Germinal center (tissue), 1 donor: ENCODE measurements around the gene LIMS2.

Experiments
- DNase-seq: peaks from one replicate; pipeline ENCODE4 v3.0.0; 2012; ENCODE audit warnings: mixed read lengths, low spot score

LIMS2 gene, protein sequence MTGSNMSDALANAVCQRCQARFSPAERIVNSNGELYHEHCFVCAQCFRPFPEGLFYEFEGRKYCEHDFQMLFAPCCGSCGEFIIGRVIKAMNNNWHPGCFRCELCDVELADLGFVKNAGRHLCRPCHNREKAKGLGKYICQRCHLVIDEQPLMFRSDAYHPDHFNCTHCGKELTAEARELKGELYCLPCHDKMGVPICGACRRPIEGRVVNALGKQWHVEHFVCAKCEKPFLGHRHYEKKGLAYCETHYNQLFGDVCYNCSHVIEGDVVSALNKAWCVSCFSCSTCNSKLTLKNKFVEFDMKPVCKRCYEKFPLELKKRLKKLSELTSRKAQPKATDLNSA

DNA sequence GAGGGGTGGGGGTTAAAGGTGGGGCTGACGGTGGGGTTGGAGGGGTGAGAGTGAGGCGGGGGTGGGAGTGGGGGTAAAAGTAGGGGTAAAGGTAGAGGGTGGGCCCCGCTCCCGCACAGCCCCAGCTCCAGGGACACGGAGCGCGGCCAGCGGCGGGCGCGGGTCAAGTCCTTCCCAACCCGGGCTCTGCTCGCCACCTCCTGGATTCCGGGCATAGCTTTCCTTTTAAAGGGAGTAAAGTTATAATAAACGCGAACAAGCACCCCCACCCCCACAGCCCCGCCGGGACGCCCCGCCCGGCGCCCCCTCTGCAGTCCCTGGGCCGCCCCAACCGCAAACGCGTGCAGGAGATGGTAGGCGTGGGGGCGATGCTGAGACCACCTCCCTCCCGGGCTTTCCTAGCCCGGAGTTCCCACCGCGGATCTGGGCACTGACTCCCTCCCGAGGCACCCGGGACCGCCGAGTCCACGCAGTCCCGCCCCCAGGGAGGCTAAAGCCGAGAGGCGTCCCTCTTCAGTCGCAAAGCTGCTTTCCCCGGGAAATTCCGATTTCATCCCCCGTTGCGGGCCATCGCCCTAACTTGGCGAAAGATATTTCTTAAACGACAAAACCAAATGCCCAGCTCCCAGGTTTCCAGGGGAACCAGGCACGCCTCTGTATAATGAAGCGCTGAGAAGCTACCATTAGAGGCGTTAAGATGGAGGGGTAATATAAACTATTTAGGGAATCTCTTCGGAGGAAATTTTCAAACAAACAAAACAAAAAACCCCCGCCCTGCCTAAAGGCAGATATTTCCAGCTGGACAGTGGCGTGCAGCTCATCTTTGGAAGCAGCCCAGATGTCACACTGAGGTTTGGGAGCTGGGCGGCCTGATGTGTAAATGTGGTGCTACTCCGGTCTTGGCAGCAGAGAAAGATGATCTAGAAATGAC is at the start of gene LIMS2:
Gene LIMS2, minus strand, starts transcription at position 200 of the 931 bp plus-strand sequence. CDS start 506 bp downstream, outside the sequence.
- DNase-seq, result no peak

DNA sequence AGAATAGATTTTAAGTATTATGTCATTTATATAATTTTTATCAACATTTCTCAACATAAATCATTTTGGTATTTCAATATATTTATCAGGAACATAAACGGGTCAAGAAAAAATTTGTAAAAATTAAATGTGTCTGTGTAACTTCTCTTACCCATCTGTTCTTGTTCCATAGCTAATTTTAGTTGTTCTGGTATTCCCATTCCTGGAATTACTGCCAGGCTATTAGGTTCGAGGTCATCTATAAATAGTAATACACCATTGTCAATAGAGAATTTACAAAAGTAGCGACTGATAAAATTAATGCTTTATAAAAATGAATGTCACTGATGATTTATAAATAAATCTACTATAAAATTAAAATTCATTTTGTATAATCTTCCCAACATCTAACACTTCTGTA is 47.5 kb upstream of the LIMS2 start:
- no peak for DNase-seq

DNA sequence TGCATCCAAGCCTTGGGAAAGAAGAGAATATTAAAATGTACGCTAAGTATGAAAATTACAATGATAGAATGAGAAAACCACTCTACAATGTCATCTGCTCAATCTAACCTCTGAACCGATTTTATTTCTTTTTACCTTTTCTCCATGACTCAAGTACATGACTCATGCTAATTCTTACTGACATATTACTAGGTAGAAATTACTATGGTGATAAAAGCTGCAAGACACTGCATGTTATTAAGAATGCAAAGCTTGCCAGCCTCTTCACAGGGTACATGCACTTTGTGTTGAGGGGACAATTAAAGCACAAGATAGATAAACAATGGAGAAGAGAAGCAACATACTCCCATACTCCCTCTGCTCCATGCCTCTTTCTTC is 46.6 kb upstream of the LIMS2 start:
- no peak for DNase-seq

DNA sequence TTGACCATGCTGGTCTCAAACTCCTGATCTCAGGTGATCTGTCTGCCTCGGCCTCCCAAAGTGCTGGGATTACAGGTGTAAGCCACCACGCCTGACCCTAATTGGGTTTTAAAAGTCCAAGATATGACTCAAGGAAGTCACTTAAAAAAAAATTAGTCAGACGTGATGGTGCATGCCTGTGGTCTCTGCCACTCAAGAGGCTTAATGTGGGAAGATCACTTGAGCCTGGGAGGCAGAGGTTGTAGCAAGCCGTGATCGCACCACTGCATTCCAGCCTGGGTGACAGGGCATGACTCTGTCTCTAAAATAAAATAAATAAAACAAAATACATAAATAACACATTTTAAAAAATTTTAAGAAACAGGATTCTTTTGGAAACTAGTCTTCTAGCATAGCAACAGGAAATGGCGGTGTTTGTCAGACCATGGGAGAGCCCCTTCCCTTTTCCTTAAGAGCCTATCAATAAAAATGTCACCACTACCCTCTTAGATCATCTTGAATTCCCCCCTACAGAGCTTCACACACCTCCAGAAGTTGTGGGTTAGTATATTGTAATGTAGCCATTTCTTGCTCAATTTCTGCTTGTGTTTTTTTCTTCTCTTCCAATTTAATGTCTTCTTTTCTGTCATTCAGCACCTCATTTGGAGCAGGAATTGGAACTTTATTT is 46.1 kb upstream of the LIMS2 start:
- no peak for DNase-seq

DNA sequence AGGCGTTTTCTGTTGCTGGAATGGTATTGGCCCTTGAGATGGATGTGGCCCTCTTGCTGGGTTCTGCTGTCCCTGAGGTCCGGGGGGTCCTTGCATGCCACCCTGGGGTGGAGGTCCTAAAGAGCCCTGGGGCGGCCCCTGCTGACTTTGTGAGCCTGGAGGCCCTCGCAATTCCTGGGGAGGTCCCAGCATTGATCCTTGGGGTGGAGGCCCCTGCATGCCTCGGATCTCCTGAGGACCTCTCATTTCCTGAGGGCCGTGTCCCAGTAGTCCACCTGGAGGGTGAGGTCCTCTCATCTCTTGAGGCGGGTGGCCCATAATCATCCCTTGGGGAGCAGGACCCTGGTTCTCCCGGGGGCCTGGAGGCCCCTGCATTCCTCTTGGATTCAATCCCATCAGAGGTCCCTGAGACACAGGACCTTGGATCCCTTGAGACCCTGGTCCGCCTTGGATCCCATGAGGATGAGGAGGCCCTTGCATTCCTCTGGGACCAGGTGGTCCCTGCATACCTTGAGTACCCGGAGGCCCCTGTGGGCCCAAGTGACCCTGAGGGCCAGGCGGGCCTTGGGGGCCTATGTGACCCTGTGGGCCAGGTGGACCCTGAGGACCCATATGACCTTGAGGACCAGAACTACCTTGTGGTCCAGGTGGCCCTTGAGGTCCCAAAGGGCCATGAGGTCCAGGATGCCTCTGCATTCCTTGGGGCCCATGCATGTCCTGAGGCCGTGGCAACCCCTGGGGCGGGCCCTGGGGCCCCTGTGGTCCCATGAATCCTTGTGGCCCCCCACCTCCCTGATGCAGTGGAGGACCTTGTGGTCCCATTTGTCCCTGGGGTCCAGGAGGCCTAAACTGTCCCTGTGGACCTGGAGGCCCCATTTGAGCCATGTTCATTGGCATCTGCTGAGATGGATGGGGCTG is 44.2 kb upstream of the LIMS2 start:
- no peak for DNase-seq

DNA sequence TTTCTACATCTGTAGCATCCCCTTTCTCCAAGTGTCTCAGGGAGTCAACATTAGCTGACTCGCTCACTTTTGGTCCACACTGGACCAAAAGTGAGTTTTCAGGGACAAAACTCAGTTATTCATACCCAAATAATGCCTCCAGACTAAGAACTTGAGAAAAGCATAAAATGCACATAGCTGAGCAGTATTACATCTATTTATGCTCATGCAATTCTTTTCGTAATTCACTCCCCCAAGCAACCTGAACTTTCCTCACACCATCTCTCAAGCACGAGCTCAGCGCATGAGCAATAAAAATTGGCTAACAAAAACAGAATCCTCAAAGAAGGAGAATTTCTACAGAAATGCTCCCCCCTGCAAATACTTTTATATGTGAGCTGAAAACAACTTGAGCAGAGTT is 42.9 kb upstream of the LIMS2 start:
- no peak for DNase-seq

DNA sequence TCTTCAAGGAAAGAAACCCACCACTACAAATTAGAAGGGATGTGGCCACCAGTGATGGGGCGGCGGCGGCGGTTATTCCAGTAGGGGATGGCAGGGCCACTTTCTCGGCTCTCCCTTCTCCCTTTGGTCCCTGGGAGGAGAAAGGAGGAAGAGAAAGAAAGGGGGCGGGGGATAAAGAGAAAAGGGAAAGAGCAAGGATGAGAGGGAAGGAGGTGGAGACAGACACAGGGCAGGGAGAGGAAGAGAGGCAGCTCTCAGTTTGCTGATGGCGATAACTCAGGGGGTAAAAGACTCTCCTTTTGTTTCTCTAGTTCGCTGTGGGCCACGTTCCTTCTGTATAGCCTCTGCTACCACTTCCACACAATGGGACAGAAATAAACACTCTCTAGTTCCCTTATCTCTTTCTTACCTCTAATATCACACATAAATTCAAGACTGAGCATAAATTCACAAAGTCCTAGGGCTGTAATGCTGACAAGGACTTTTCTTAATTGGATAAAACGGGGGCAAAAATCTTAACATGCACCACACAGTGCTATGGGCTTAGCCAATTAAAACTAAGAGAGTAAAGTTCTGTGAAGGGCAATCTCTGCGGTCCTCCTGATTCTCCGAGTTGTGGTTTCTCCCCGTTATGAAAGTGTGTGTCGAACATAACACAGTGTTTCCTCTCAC is 40.6 kb upstream of the LIMS2 start:
- no peak for DNase-seq

DNA sequence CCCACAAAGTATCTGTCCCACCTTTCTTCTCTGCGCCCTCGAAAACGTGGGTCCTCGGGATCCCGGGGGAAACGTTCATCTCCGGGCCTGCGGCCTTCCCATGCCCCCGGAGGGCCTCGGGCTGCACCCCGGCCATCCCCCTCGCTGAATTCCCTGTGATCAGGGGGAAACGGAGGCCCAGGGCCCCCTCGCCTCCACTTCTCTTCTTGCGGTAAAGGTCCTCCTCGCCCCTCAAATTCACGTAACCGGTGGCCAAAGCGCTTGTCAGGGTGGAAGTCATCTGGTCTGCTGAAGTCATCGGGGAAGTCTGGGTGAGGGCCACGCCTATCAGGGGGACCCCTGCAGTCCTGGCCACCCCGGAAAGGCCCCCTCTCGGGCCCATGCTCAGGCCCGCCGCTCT is 38.2 kb upstream of the LIMS2 start:
- no peak for DNase-seq

DNA sequence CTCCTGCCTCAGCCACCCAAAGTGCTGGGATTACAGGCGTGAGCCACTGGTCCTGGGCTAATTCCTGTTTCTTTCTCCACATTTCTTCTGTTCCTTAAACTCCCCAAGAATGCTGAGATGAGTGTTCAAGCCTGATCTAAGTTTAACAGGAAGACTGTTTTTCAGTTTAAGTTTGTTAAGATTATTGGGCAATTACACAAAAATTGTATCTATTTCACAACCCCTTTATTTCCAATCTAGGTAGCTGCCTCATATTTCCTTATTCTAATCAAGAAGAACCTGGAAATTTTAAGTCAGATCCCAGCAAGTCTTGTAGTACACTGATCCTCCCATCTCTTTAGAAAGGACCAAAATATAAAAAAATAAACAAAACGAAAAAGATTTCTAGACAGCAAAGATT is 37.7 kb upstream of the LIMS2 start:
- DNase-seq, result no peak

DNA sequence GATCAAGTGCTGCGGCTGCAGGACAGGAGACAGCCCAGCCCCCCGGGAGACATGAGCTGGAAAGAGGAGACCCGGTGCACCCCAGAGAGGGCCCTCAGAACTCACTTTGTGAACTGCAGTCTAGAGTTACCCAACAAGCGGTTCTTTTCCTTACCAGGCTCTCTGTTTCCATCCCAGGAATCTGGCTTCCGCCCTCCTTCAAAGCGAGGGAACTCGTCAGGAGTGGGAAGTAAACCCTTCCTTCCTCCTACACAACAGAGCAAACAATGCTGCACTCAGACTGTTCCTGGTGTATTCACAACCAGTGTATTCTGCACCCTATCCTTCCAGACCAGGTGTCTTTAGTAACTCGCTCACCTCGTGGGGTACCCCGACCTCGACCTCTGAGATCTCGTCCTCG is 34.0 kb upstream of the LIMS2 start:
- no peak for DNase-seq

DNA sequence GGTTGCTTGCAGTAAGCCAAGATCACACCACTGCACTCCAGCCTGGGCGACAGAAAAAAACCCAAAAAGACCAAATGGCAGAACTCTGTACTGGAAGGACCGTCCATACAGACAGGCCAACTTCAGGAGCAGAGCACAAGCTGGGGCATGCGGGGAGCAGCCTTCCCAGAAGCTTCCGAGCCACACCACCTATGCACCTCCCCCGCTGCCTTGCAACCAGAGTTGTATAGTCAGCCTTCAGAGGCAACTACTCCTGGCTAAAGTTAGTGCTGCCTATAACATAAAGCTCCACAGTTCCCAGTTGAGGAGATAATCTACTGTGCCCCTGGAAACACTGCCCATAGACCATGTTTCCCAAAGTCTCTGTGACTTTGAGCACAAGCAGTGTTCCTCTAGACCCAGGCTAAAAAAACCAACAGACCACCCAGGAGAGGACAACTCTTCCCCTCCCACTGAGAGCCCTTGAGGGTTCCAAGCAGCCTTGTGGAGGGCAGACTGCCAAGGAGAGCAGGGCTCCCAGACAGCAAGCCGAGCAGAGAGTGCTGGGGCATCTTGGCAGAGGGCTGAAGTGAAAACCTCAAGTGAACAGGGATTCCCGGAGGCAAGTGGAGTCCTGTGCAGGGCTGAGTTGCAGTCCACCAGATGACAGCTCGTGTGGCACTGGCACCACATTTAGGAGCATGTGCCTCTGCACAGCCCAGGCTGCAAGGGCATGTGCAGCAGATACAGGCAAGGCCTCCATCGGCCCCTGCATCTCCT is 32.7 kb upstream of the LIMS2 start:
- no peak for DNase-seq

DNA sequence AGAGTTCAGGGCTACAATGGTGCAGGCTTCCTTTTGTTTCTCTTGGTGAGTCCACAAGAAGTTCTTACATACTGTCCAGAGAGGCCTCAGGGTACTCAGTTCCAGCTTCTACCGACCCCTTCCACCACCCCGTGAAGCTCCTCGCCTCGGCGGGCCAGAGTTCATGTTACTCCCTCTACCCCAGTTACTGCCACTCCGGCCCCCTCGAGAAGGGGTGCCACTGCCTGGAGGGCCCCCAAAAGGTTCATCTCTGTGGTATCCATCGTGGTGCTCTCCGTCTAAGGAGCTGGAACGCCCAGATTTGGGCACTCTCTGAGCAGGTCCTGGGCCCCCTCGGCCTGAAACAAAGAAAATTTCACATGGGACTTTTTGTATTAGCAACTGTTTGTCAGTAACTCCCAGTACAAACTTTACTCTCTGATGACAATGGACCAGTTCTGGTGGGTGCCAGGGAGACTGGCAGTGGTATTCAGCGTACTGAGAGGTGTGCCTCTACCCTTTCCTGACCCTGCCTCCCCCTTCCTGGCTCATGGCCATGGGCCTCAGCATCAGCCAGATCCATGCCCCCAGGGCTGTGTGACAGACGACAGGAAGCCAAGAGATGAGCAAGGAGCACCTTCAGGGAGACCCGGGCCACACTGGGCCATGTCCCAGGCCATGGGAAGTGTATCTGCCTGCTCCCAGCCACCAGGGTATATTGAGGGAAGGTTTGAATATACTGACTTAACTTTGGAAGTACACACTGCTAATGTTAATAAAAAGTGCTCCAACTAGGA is 31.1 kb upstream of the LIMS2 start:
- DNase-seq, result no peak

DNA sequence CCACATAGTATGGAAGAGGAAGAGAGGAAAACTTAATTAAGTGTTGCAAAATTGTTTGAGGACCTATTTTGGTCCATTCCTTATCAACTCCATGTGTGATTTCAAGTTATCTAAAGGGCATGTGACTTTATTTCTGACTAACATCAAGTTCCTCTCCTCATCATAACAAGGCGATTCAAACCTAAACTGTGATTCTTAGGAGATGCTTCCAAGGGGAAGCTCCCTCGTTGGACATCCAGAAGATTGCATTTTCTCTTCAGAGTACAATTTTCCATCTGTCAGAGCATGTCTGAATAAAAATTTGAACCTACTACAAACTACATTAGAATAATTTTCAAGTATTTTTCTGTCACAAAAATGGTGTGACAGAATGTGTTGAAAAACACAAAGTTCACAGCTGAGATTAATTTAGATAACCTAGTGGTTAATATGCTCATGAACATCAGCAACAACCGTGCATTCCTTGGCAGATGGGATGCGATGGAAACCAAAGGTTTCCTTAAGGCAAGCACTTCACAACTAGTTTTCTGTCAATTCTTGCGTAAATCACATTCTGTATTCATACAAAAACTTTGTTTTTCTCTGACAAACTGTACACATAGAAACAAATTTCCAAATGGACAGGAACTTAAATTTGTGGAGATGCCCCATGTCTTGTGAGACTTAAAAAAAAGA is 30.2 kb upstream of the LIMS2 start:
- no peak for DNase-seq

DNA sequence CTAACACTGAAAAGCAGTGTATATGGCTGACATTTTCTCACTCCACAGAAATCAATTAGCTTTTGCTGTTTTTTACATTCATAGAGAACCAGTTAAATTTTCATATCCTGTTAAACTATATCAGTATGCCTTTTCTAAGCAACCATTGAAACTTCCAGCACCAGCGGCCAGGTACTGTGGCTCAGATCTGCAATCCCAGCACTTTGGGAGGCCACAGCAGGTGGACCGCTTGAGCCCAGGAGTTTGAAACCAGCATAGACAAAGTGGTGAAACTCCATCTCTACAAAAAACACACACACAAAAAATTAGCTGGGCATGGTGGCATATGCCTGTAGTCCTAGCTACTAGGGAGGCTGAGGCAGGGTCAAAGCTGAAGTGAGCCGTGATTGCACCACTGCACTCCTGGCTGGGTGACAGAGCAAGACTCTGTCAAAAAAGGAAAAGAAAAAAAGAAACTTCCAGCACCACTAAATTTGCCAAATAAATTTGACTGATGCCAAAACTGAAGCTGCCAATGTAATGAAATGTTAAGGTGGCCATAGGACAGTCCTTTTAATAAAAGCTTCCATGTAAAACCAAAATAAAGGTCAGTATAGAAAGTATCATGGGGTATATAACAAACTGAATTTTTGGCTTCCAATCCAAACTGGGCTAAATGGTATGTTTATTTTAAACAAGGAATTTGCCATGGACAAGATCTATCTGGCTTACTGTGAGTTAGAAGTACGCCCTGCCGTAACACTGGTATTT is 29.5 kb upstream of the LIMS2 start:
- no peak for DNase-seq

DNA sequence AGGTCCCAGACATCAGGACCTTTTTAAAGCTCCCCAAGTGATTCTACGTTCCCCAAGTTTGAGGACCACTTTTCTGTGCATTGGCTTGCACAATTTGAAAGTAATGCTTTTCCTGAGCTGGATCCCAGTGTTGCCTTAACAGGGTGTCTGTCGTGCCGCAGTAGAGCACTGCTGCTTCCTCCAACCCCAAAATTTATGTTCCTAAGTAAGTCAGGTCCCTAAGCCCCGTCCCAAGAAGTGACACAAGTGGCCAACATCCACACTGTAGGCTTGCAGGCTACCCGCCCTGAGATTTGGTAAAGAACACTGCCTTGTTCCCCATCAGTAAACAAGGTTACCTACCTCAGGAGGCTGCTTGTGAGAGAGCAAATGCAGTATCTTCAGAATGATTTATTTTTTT is 28.0 kb upstream of the LIMS2 start:
- DNase-seq, result no peak

DNA sequence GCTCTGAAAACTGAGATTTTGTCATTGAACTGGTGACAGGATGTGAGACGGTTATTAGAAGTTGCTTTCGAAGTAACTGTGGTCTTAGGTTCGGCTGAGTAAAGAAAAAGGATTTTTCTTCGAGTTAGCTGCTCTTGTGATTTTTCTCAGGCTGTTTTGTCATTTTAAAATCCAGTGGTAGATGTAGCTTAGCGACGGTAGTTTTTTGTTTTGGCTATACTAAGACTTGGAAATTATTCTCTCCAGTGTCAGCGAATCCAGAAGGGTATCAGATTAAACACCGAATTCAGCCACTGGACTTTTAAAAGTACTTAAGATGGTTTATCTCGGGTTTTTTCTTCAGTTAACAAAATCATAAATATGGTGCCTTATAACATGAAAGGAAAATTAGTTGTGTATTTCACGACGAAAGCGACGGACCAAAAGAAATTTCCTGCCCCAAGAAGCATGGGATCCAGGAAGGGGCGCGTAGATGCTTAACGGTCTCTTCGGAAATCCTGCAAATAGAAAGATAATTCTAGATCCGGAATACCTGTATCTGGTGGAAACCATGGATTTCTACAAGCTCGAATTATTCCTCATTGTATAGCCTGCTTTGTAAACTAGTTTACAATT is 27.2 kb upstream of the LIMS2 start:
- DNase-seq, result no peak

DNA sequence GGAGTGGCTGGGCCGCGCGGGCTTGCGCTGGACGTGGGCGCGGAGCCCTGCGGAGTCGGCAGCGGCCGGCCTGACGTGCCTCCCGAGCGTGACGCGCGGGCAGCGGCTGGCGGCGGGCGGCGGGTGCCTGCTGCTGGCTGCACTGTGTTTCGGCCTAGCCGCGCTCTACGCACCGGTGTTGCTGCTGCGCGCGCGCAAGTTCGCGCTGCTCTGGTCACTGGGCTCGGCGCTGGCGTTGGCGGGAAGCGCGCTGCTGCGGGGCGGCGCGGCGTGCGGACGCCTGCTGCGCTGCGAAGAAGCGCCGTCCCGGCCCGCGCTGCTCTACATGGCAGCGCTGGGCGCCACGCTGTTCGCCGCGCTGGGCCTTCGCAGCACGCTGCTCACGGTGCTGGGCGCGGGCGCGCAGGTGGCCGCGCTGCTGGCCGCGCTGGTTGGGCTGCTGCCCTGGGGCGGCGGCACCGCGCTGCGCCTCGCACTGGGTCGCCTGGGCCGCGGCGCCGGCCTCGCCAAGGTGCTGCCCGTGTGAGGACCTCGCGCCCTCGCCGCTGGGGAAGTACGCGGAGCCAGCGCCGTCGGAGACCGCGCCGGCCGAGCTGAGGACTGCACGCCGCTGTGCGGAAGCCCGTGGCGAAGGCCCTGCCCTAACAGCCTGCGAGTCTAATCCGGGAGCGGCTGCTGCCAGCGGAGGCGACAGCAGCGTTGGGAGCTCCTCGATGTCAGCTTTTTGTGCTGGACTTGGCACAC is 26.5 kb upstream of the LIMS2 start:
- peak; percentile 87 for DNase-seq
